ACC112 (cell line): ENCODE measurements around the gene POSTN.

ENCODE experiments used
- H2AFZ ChIP-seq: fragments of 200-600 bp; sonication (generic); one replicate; pipeline ENCODE4 v1.6.0; 2017; ENCODE audit warnings: antibody characterized with exemption, low read length; ENCODE audit not compliant: unreplicated experiment
- H3K27ac ChIP-seq: fragments of 200-600 bp; sonication (generic); 2 replicates; pipeline ENCODE4 v1.5.1; 2014; ENCODE audit warnings: low read depth, mild to moderate bottlenecking, antibody characterized with exemption, low read length, moderate library complexity
- H3K27me3 ChIP-seq: fragments of 200-600 bp; sonication (generic); 2 replicates; pipeline ENCODE4 v1.6.1; 2014; ENCODE audit warnings: mild to moderate bottlenecking, antibody characterized with exemption, low read length, moderate library complexity, mixed read lengths; ENCODE audit not compliant: insufficient read depth
- H3K36me3 ChIP-seq: fragments of 200-600 bp; sonication (generic); 2 replicates; pipeline ENCODE4 v1.6.1; 2016; ENCODE audit warnings: mild to moderate bottlenecking, antibody characterized with exemption, low read length, moderate library complexity, mixed read lengths; ENCODE audit not compliant: insufficient read depth
- H3K4me1 ChIP-seq: fragments of 200-600 bp; sonication (generic); one replicate; pipeline ENCODE4 v1.6.1; 2016; ENCODE audit warnings: low read length, mixed read lengths; ENCODE audit not compliant: insufficient read depth, unreplicated experiment, control insufficient read depth
- H3K4me3 ChIP-seq: fragments of 200-600 bp; sonication (generic); 2 replicates; pipeline ENCODE4 v1.5.1; 2014; ENCODE audit warnings: mild to moderate bottlenecking, low read depth, low read length
- H3K79me2 ChIP-seq: fragments of 200-600 bp; sonication (generic); one replicate; pipeline ENCODE4 v1.6.0; 2016; ENCODE audit warnings: low read length; ENCODE audit not compliant: control insufficient read depth, unreplicated experiment, insufficient read depth

POSTN gene

DNA sequence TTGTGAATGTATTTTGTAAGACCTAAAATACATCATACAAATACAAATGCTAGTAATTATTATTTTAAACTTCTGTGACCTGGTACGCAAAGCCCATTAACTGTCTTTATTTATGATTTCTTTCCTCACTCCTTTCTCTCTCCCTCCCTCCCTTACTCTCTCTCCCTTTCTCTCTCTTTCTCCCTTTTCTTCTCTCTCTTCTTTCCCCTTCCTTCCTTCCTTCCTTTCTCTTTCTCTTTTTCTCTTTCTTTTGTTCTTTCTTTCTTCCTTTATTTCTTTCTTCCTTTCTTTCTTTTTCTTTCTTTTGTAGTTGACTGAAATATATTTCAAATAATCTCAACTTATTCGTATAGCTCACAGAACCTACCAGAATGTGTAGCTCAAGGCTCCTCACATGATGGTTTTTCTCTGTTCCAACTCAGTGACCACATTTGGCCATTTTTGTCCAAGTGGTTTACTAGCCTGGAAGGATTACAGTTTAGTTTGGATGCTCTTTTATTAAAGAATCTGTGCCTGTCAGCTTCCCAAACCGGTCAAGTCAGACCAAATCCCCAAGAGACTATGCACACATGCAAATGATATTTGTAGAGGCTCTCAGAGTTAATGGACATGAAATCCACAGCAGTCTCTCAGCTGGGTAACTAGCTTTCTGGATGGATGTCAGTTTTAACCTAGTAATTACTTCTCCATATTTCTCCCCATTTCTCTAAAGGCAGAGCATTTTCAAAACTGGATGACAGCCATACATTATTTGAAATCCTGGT is 71.7 kb downstream of the POSTN start:
- Histone ChIP-seq H3K27ac (peak overlapping the region; percentile 50; the same call in 1 of the 2 replicates), H3K27me3 (no peaks in the 10 kb centered on the region), H3K79me2 (no peaks in the 10 kb centered on the region), H3K36me3 (no peaks in the 10 kb centered on the region), H2AFZ (peak overlapping the region; percentile 18), H3K4me3 (no peak overlapping the region), H3K4me1 (peaks cover 10% of the 10 kb centered on the region)

DNA sequence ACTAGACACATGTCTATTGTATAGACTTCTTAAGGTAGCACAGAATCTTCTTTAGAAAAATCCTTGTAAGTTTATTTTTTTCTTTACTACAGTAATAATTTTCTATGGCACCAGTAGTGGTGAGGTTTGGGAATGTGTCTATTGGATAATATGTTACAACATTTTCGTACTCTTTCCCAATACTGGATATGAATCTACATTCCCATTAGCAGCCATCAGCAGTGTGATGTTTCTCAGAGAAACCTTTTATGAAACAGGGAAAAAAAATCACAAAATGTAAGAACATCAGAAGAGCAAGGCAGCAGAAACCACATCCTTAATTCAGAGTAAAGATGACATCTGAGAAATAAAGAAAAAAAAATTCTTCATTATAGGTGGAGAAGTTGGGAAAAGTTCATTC is 83.3 kb downstream of the POSTN start:
- H3K27ac ChIP-seq = no peak overlapping the region
- no peaks in the 10 kb centered on the region for H3K36me3 ChIP-seq

More for the DNA sequence above, 83.3 kb downstream of the POSTN start:
- no peak overlapping the region for H2AFZ ChIP-seq
- no peak overlapping the region for H3K4me3 ChIP-seq
- H3K4me1 ChIP-seq = no peaks in the 10 kb centered on the region
- H3K27me3 ChIP-seq = no peaks in the 10 kb centered on the region
- no peaks in the 10 kb centered on the region for H3K79me2 ChIP-seq
